Caco-2 (cell line): ENCODE results near the gene MEGF8. TPM values are rescaled to one million over a fixed set of nuclear protein-coding genes. Genes with fewer than 3 reads are reported as not detected.

Experiments used
- BruUV-seq: library from RNA; stranded (reverse); fragments of 400-500 nt; replicated peaks from 2 replicates; lab custom pipeline; 2021; lab: Mats Ljungman, UMichigan
- CTCF ChIA-PET: fragments of 300-600 bp; sonication (Branson Sonifier 250); formaldehyde crosslinking; loops from one replicate; lab custom pipeline; 2022; ENCODE audit warnings: antibody characterized with exemption; lab: Charles Lee
- POLR2A ChIA-PET: fragments of 300-600 bp; sonication (Branson Sonifier 250); formaldehyde crosslinking; loops from one replicate; lab custom pipeline; 2022; ENCODE audit warnings: antibody characterized with exemption; lab: Charles Lee
- DNase-seq, 2 experiments: peaks; one replicate each; pipeline versions ENCODE4 v3.0.0 to v3.0.0-alpha.2; 2020 to 2022
- H3K27me3 ChIP-seq: replicated peaks from 2 replicates; pipeline ENCODE4 v1.6.0; 2011; ENCODE audit warnings: low read length; ENCODE audit not compliant: control insufficient read depth, insufficient read depth
- H3K36me3 ChIP-seq: 2 replicates; pipeline ENCODE4 v1.5.1; 2011; ENCODE audit warnings: low read length; ENCODE audit not compliant: control insufficient read depth, insufficient read depth
- H3K4me1 ChIP-seq: fragments of 250-450 bp; sonication (Bioruptor Pico); 2 replicates; pipeline ENCODE4 v1.5.1; 2020; ENCODE audit warnings: mild to moderate bottlenecking
- H3K4me3 ChIP-seq: 2 replicates; pipeline ENCODE4 v1.5.1; 2011; ENCODE audit warnings: low read depth, mild to moderate bottlenecking, control low read depth, low read length
- H3K9me3 ChIP-seq: fragments of 250-450 bp; sonication (Bioruptor Pico); 2 replicates; pipeline ENCODE4 v1.5.1; 2020; ENCODE audit warnings: mild to moderate bottlenecking, moderate library complexity
- H3K27ac Mint-ChIP-seq: one replicate; pipeline ENCODE4 v1.8.0; 2022; ENCODE audit warnings: mixed read lengths; ENCODE audit not compliant: unreplicated experiment
- H3K27me3 Mint-ChIP-seq: one replicate; pipeline ENCODE4 v1.8.0; 2022; ENCODE audit warnings: mixed read lengths; ENCODE audit not compliant: insufficient read depth, unreplicated experiment
- H3K36me3 Mint-ChIP-seq: one replicate; pipeline ENCODE4 v1.8.0; 2022; ENCODE audit warnings: mild to moderate bottlenecking, mixed read lengths; ENCODE audit not compliant: insufficient read depth, unreplicated experiment
- H3K4me1 Mint-ChIP-seq: one replicate; pipeline ENCODE4 v1.8.0; 2022; ENCODE audit warnings: low read depth, mixed read lengths; ENCODE audit not compliant: unreplicated experiment
- H3K4me3 Mint-ChIP-seq: one replicate; pipeline ENCODE4 v1.8.0; 2022; ENCODE audit warnings: mild to moderate bottlenecking, moderate library complexity, mixed read lengths; ENCODE audit not compliant: unreplicated experiment
- H3K9me3 Mint-ChIP-seq: one replicate; pipeline ENCODE4 v1.8.0; 2022; ENCODE audit warnings: mixed read lengths; ENCODE audit not compliant: unreplicated experiment
- CTCF ChIP-seq, 2 experiments: fragments of 200-600 bp in 1 of 2; IDR thresholded peaks; 1 replicate in 1 of 2; 2 replicates in 1 of 2; pipeline versions ENCODE4 v1.5.1 to v1.8.0; 2011 to 2022; ENCODE audit warnings: antibody characterized with exemption in 1 of 2, control low read depth in 1 of 2, inconsistent platforms in 1 of 2, low read depth in 1 of 2, low read length in 1 of 2, mild to moderate bottlenecking in 1 of 2, moderate library complexity in 1 of 2; ENCODE audit not compliant: insufficient read depth in 1 of 2, severe bottlenecking in 1 of 2, unreplicated experiment in 1 of 2
- intact Hi-C: fragments of 100-400 bp; cut with micrococcal nuclease; formaldehyde crosslinking; loops from one replicate; pipeline ENCODE4 v1.10.0; 2022; ENCODE audit not compliant: unreplicated experiment
- total RNA-seq: library from RNA; stranded (reverse); gene quantifications from 2 replicates; pipeline ENCODE4 v1.2.3, GENCODE V29; 2022

The MEGF8 gene
- total RNA-seq, 1 experiment from 2014 or later: 17.9 TPM

- no peaks in the 10 kb centered on the region for H3K27me3 ChIP-seq
- intact Hi-C loops: no loop called here
- no peak overlapping the region for H3K4me3 Mint-ChIP-seq
- H3K9me3 Mint-ChIP-seq: no peaks in the 10 kb centered on the region
- 0 out of 2 replicates have a peak, but pooled peaks cover 9% of the 10 kb centered on the region for H3K4me1 ChIP-seq
- peaks cover 27% of the 10 kb centered on the region for H3K4me1 Mint-ChIP-seq
- POLR2A ChIA-PET: no interaction called here
- H3K9me3 ChIP-seq: no peaks in the 10 kb centered on the region
- DNase-seq: no peak
- H3K27ac Mint-ChIP-seq: peak overlapping the region; percentile 69
- CTCF ChIA-PET: interaction anchor here (0.8 to 1.4 kb wide), 2 partner anchors 14 to 33 kb away, joined by 3 to 4 read pairs; no protein-coding TSS in a partner anchor
- H3K36me3 Mint-ChIP-seq: peaks cover 40% of the 10 kb centered on the region
- no peaks in the 10 kb centered on the region; the same call in 1 of the 2 replicates for H3K36me3 ChIP-seq
- no peaks in the 10 kb centered on the region for H3K27me3 Mint-ChIP-seq
- TF ChIP-seq CTCF (IDR thresholded peaks at IDR 0.05; ENCODE audit: insufficient read depth in 1 of 2, low read depth in 1 of 2, low read length in 1 of 2, severe bottlenecking in 1 of 2, unreplicated experiment in 1 of 2): no peak
- BruUV-seq: no TSS peak
- no peak overlapping the region for H3K4me3 ChIP-seq
Observed at GRCh38 chr19:42400404-42400803, 75.0 kb downstream of the MEGF8 start.

DNA sequence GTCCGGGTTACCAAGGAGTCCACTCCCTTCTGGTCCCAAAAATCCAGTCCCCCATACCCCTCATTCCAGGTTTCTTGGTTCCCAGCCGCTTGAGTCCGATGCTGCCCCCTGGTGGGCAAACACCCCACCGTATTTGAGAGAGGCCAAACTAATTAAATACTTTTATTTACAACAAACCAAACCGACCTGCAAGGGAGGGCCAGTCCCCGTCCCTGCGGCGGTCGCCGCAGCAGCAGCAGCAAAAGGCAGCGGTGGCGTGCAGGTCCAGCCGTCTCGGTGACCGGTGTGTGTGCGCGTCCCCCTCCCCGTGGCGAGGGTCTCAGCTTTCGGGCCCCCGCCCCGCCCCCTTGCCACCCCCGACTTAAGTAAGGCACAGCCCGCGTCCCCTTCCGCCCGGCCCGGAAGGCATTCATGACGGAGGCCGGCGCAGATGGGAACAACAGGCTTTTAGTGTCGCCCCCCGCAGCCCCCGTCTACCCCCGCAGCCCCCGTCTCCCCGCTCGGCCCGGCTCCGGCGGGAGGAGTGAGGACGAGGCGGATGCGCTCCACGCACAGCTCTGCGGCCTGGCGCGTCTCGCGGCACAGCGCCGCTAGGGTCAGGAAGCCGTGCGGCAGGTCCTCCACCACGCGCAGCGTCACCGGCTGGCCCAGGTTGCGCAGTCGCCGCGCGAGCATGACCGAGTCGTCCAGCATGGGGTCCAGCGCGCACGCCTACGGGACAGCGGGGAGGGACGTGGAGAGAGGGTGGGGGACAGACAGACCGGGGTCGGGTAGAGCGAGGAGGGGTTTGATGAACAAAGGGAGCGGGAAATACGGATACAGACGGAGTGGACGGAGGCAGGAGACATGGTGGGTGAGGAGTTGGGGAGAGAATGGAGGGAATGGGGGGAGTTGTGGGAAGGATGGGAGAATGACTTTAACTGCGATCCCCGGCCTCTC is 76.2 kb downstream of the MEGF8 start:
- Mint-ChIP-seq H3K9me3 (no peaks in the 10 kb centered on the region), H3K27ac (no peak overlapping the region), H3K36me3 (peaks cover 40% of the 10 kb centered on the region), H3K4me3 (no peak overlapping the region), H3K4me1 (peaks cover 19% of the 10 kb centered on the region), H3K27me3 (no peaks in the 10 kb centered on the region)
- ChIA-PET POLR2A (no interaction called here), CTCF (interaction anchor here (1.4 kb wide), 1 partner anchor 32 kb away, joined by 4 read pairs; no protein-coding TSS in a partner anchor)
- intact Hi-C loops: no loop called here
- H3K4me3 ChIP-seq: no peak overlapping the region
- BruUV-seq: no TSS peak
- peak; percentile 63 to 80 for DNase-seq
- H3K36me3 ChIP-seq: no peaks in the 10 kb centered on the region; the same call in 1 of the 2 replicates
- 0 out of 2 replicates have a peak, but pooled peaks cover 9% of the 10 kb centered on the region for H3K4me1 ChIP-seq
- H3K9me3 ChIP-seq: no peaks in the 10 kb centered on the region
- H3K27me3 ChIP-seq: no peaks in the 10 kb centered on the region
- peak; percentile 76 to 78 for TF ChIP-seq CTCF (IDR thresholded peaks at IDR 0.05; ENCODE audit: insufficient read depth in 1 of 2, low read depth in 1 of 2, low read length in 1 of 2, severe bottlenecking in 1 of 2, unreplicated experiment in 1 of 2)

DNA sequence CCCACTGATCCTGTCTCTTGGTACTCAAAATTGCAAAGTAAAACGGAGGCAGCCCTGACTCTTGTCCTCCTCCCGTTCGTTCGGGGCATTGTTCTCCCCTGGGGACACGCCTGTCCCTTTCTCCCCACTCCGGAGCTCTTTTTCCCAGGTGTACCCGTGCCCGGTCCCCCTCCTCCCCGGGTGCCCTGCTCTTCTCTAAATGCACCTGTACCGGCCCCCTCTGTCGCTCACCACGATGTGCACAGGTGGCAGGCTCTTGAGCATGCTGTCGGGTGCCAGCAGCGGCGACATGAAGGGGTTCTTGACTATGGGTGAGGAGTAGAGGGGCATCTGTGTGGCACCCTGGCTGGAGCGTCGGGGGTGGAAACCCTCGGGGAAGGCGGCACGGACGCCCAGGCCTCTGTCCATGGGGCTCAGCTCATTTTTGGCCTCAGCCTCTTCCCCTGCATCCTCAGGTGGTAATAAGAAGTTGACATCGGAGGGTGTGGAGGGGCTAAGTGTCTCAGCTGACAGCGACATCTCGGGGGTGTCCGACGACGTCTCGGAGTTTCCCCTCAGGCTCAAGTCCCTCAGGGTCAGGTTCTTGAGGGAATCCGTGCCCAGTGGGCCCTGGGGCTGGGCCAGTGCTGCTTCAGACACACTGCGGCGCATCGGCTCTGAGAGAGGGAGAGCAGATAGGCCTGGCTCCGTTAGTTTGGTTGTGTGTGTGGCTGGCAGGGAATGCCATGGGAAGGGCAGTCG is 77.1 kb downstream of the MEGF8 start:
- Mint-ChIP-seq H3K4me3 (no peak overlapping the region), H3K27me3 (no peaks in the 10 kb centered on the region), H3K9me3 (no peaks in the 10 kb centered on the region), H3K36me3 (peaks cover 31% of the 10 kb centered on the region), H3K27ac (no peak overlapping the region), H3K4me1 (peaks cover 15% of the 10 kb centered on the region)
- TF ChIP-seq CTCF (IDR thresholded peaks at IDR 0.05; ENCODE audit: insufficient read depth in 1 of 2, low read depth in 1 of 2, low read length in 1 of 2, severe bottlenecking in 1 of 2, unreplicated experiment in 1 of 2): no peak
- BruUV-seq: no TSS peak
- no peak for DNase-seq
- 0 out of 2 replicates have a peak, but pooled peaks cover 7% of the 10 kb centered on the region for H3K4me1 ChIP-seq
- ChIA-PET POLR2A (no interaction called here), CTCF (no interaction called here)
- H3K27me3 ChIP-seq: no peaks in the 10 kb centered on the region
- intact Hi-C loops: no loop called here
- no peak overlapping the region for H3K4me3 ChIP-seq
- H3K36me3 ChIP-seq: no peaks in the 10 kb centered on the region; the same call in 1 of the 2 replicates
- no peaks in the 10 kb centered on the region for H3K9me3 ChIP-seq
